DMS153 (cell line): Measurements from ENCODE around the gene MAGI2.
A peak's percentile ranks its signal among the peaks of the same experiment; 100 is the strongest.

ENCODE experiments used
- DNase-seq: peaks from one replicate; lab custom pipeline; 2025; lab: John Stamatoyannopoulos, UW

Gene MAGI2

DNA sequence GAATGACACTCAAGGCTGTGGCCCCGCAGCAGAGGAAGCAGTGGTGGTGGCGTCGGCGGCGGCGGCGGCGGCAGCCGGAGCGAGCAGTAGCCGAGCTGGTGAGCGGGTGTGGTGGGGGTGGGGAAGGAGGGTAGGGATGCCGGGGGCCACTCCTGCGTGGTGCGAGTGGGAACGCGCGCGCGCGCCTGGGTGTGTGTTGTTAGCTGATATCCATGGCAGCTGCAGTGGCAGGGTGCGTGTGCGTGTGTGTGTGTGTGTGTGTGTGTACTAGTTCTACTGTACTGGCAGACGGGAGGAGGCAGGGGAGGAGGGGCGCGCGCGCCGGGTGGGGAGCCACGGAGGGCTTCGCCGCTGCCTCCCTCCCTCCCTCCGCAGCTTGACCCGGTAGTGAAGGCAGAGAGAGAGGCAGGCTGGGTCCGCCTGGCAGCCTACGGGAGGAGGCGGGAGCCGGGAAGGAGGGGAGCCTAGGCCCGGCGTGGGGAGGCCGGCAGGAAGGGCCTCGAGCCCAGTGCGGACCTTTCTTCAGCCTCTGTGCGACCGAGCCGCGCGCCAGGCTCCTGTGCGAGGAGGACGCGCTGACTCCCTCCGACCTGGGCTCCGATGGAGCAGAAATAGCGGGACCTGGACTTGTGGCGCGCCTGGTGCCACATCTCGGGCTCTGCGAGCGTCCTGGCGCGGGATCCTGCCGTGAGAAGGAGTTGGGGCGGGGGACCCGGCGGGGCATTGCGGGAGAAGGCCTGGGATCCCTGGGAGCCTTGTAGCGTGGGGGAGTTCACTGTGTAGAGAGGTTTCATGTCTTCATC, at the start of gene MAGI2:
TSS of gene MAGI2 (minus strand) at position 110 of the 803 bp plus-strand sequence. CDS start 347 bp downstream, outside the sequence.
- DNase-seq, result no peak

DNA sequence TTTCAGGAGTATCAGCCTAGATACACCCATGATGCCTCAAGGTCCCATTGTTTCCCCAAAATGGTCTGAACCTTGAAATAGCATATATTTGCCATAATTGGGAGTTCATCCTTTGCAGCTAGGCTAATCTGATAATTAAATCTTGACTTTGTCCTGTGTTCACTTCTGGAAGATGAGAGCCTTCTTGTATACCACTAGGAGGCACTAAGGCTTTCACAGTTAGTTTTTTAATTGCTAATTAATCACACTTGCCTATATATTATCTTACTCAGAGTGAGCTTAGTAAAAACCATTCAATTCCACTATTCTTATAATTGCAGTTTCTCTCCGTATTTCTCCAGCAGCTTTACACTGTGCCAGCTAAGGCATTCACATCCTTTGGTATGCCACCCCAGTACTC, 48.7 kb upstream of the MAGI2 start:
- DNase-seq, result no peak

DNA sequence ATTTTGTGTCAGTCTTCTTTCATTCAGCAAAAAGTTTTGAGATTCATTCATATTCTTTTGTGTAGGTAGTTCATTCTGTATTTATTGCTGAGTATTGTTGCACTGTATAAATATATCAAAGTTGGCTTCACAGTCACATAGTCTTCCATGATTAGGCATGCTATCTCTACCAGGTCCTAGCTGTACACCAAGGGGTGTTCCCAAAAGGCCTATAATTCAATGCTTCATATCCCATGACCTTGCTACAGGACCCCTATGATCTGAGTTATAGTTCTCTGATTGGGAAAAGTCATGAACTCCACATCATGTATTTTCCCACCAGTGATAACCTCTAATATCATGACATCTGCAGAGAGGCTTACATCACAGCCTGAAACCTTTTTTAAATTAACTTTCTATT, 47.3 kb upstream of the MAGI2 start:
- DNase-seq, result no peak

DNA sequence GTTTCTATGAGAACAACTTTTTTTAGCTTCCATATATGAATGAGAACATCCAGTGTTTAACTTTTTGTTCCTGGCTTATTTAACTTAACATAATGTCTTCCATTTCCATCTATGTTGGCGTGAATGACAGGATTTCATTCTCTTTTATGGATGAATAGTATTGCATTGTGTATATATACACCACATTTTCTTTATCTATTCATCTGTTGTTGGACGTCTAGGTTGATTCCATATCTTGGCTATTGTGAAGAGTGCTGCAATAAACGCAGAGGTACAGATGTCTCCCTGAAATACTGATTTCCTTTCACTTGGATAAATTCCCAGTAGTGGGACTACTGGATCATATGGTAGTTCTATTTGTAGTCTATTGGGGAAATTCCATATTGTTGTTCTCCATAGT, 44.3 kb upstream of the MAGI2 start:
- DNase-seq, result no peak

DNA sequence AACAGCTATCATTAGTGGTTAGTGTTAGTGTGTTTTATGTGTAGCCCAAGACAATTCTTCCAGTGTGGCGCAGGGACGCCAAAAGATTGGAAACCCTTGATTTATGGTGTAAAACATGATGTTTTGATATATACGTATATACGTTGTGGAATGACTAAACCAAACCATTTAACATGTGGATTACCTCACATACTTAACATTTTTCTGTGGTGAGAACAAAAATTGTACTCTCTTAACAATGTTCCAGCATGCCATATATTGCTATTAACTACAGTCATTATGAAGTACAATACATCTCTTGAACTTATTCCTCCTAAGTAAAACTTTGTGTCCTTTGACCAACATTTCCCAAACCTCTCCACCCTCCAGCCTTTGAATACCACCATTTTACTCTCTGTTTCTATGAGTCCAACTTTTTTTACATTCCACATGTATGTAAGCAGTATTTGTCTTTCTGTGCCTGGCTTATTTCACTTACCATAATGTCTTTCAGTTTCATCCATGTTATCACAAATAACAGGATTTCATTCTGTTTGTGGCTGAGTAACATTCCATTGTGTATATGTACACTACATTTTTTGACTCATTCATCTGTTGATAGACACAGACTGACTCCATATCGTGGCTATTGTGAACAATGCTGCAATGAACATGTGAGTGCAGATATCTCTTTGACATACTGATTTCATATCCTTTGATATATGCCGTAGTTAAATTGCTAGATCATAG, 42.2 kb upstream of the MAGI2 start:
- DNase-seq, result no peak

DNA sequence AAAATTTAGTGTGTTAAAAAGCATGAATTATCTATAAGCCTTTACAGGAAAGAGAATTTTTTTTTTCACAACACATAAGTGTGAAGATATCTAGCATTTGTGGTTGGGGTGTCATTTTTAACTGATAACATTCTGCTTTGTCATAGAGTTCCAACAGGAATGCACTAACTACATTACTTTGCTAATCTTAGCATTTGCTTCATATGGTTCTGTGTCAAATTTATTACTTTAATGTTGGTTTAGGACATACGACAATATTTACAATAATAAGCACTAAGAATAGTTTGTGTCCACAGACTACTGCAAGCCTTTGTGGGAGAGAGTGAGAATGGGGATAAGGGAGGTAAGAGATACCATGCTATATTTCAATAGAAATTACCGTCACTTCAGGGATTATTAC, 40.6 kb upstream of the MAGI2 start:
- no peak for DNase-seq

DNA sequence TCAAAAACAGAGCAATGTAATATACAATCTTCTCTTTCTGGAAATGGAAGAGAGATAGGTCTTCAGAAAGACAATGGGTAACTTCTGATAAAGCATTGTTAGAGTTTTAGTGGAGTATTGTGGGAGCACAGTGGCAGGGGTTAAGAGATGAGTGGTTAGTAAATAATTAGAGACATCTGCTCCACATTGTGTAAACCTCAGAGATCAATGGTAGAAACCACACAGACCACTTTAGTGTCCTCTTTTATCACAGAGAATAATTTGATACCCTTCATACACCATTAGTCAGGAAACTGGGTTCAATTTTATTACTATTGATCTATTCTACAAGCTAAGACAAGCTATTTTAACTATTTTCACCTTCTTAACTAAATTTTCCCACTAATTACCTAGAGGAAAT, 35.9 kb upstream of the MAGI2 start:
- peak; percentile 16 for DNase-seq

DNA sequence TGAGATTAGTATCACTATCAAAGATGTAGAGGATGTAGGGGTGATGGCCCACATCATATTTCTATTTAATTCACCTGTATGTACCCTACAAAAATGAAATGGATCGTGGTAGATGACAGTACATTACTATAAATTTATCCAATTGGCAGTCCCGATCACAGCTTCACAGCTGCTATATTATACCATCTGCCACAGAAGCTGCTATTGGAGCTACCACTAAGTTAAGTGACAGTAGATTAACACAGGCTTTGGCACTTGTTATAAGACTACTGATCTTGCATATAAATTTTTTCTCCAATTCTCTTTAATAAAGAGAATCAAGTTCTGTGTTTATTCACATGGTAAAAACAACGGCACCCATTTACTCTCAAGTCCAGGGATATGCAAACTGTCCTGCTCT, 24.9 kb upstream of the MAGI2 start:
- DNase-seq, result no peak

- no peak for DNase-seq
Measured at GRCh38 chr7:79475455-79475854, 22.0 kb upstream of the MAGI2 start.

- DNase-seq, result no peak
Measured at GRCh38 chr7:79471699-79472098, 18.2 kb upstream of the MAGI2 start.

- DNase-seq, result no peak
Measured at GRCh38 chr7:79471283-79471682, 17.8 kb upstream of the MAGI2 start.

GRCh38 chr7:79465551-79465950, 12.1 kb upstream of the MAGI2 start:
- no peak for DNase-seq

- DNase-seq, result no peak
Measured at GRCh38 chr7:79464051-79464450, 10.6 kb upstream of the MAGI2 start.

DNA sequence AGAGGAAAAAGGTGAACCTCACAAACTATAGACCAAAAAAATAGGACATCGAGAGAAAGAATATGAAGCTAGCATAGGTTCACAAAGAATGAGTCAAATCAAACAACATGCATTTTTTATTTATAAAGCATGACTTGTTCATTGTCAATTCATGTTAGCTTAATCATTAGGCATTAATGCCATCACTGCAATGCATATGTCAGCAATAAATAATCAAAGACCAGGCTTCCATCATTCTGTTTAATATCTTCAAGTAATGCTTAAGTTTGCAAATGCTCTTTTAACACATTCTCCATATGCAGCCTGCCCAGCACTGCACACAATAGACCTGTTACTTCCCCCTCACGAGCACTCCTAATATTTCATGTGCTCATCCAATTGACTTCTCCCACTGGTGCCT, 8.9 kb upstream of the MAGI2 start:
- DNase-seq, result no peak

- peak; percentile 2 for DNase-seq
Measured at GRCh38 chr7:79461660-79462059, 8.2 kb upstream of the MAGI2 start.

DNA sequence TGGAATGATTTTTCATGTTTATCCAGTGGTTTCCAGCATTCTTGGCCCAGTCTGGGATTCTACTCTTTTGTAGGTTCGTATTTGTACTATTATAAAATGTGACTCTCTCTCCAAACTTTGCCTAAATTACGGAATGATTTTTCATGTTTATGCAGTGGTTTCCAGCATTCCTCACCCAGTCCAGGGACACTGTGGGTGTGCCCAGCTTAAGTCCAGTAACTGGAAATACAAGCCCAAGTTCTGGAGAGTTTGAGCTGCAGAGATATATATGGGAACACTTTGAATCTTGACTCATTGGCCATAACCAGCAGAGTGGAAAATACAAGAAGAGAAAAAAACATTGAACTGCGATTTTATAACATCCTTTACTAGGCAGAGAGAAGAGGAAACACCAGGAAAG, 5.9 kb upstream of the MAGI2 start:
- no peak for DNase-seq

DNA sequence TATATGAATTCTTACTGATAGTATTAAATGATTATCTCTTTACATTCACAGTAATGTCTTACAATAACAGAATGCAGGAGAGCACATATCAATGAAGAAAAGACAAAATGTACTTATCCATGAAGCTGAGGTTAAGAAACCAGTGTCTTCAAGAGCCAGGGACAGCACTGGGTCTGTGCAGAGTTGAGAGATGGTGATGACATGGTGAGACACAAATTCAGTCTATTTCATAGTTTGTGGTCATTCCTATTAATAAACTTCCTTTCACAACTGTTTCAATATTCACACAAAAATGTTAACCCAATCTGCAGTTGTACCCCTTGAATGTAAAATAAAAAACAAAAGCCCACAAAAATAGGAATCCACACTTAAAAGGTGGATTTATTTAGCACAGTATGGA, 5.3 kb upstream of the MAGI2 start:
- DNase-seq, result no peak

GRCh38 chr7:79455173-79455790, 1.8 kb upstream of the MAGI2 start:
- DNase-seq, result no peak

DNA sequence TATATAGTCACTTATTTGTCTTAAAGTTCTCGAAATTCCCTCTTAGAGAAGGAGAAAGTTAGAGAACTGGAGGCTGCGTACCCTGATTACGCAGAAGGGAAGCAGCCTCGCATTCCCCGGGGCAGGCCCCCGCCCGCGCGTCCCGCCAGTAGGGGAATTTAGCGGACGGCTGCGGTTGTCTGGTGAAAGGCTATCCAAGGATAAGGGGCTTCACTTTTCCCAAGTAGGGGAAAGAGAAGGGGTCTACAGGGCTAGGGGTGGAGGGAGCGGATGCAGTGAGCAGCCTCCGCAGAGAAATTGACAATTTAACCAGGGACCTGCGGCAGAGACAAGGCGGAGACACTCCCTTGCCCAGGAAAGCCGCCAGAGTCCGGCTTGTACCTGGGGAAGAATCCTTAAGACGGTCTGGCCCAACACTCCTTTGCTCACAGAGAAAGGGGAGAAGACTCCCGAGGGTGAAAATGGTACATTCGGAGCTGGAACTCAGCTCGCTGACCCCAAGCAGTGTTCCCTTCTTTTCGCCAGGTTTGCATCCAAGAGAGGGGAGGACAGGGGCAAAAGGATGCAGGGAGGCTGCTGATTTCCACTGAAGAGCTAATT, 994 bp upstream of the MAGI2 start:
- DNase-seq, result no peak

- DNase-seq, result no peak
Measured at GRCh38 chr7:79453266-79453557, 255 bp downstream of the MAGI2 start.

GRCh38 chr7:79452495-79453265, 787 bp downstream of the MAGI2 start:
- no peak for DNase-seq

DNA sequence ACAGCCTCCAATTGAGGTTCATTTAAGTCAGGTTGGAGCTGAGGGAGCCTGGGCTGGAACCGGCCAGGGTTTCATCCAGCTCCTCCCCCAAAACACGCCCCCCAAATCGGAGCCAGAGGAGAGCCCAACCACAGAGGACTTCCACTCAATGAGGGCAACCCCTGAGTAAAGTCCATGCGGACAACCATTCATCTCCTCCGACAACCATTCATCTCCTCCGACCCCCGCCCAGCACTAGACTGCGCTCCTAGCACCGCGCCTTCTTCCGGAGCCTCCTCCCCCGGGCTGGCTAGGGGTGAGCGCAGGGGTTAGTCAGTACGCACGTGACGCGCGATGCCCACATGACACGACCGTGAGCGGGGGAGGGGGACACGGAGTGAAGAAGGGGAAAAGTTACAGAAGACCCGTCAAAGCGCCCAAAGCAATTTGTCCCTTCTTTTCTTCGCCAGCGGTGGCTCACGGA, 1.4 kb downstream of the MAGI2 start:
- peak; percentile 8 for DNase-seq
